ENCODE data around the gene PKD1. TPM values are rescaled to one million over a fixed set of nuclear protein-coding genes. Genes with fewer than 3 reads are reported as not detected.
A peak's percentile ranks its signal among the peaks of the same experiment; 100 is the strongest.

The PKD1 gene
- total and polyA plus RNA-seq, 2 of the 13 experiments (the other 11 are each of a cell fraction or from before 2014, with no cell fraction given): 22.1 to 23.0 TPM

GRCh38 chr16:2157480-2158261 is 22.0 kb upstream of the PKD1 start (continued):
- TF ChIP-seq ARID4A (CRISPR knock-in tag; IDR thresholded peaks at IDR 0.05; ENCODE audit: borderline replicate concordance) (peak; percentile 92; the same call in 1 of the 2 replicates), PHF21A (CRISPR knock-in tag; IDR thresholded peaks at IDR 0.05) (peak; percentile 74), POLR2AphosphoS2 (IDR thresholded peaks at IDR 0.05; ENCODE audit: low read depth, low read length) (no peak), THAP11 (CRISPR knock-in tag; IDR thresholded peaks at IDR 0.05) (peak; percentile 87), KAT7 (CRISPR knock-in tag; IDR thresholded peaks at IDR 0.05; ENCODE audit: borderline replicate concordance) (peak; percentile 74), PITX1 (CRISPR knock-in tag; IDR thresholded peaks at IDR 0.05) (peak; percentile 78), GFI1 (CRISPR knock-in tag; IDR thresholded peaks at IDR 0.05; ENCODE audit: borderline replicate concordance) (no peak), ZNF350 (CRISPR knock-in tag; IDR thresholded peaks at IDR 0.05; ENCODE audit: borderline replicate concordance, low read depth) (peak; percentile 55; the same call in 1 of the 2 replicates), ZNF850 (CRISPR knock-in tag; conservative IDR thresholded peaks at IDR 0.05) (no peak), RORA (CRISPR knock-in tag; IDR thresholded peaks at IDR 0.05) (no peak), MXD4 (CRISPR knock-in tag; IDR thresholded peaks at IDR 0.05) (peak; percentile 71; the same call in 1 of the 2 replicates), ZNF331 (CRISPR knock-in tag; IDR thresholded peaks at IDR 0.05) (peak; percentile 80), ZNF343 (CRISPR knock-in tag; IDR thresholded peaks at IDR 0.05) (peak; percentile 60; the same call in 1 of the 2 replicates), ZNF605 (CRISPR knock-in tag; IDR thresholded peaks at IDR 0.05) (0 out of 2 replicates have a peak, but pooled peaks have one; percentile 65), ASH2L (IDR thresholded peaks at IDR 0.05; ENCODE audit: insufficient read length, low read depth, low read length) (peak; percentile 63), POGK (CRISPR knock-in tag; conservative IDR thresholded peaks at IDR 0.05) (no peak)
- TF ChIP-seq, protein P1, sequence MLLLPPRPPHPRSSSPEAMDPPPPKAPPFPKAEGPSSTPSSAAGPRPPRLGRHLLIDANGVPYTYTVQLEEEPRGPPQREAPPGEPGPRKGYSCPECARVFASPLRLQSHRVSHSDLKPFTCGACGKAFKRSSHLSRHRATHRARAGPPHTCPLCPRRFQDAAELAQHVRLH (CRISPR knock-in tag; IDR thresholded peaks at IDR 0.05; ENCODE audit: borderline replicate concordance, low read depth): peak; percentile 56; the same call in 1 of the 2 replicates
- TF ChIP-seq, protein P2, sequence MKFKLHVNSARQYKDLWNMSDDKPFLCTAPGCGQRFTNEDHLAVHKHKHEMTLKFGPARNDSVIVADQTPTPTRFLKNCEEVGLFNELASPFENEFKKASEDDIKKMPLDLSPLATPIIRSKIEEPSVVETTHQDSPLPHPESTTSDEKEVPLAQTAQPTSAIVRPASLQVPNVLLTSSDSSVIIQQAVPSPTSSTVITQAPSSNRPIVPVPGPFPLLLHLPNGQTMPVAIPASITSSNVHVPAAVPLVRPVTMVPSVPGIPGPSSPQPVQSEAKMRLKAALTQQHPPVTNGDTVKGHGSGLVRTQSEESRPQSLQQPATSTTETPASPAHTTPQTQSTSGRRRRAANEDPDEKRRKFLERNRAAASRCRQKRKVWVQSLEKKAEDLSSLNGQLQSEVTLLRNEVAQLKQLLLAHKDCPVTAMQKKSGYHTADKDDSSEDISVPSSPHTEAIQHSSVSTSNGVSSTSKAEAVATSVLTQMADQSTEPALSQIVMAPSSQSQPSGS (CRISPR knock-in tag; IDR thresholded peaks at IDR 0.05): 0 out of 2 replicates have a peak, but pooled peaks have one; percentile 48
